Epithelial cell of proximal tubule (primary cell): ENCODE data around the gene FAM210A. TPM values are rescaled to one million over a fixed set of nuclear protein-coding genes. Genes with fewer than 3 reads are reported as not detected.

Experiments used
- DNase-seq: peaks from one replicate; pipeline ENCODE4 v3.0.0-alpha.2; 2011; ENCODE audit warnings: low read depth
- H3K4me3 ChIP-seq: 2 replicates; pipeline ENCODE4 v1.5.1; 2011; ENCODE audit warnings: low read depth, mild to moderate bottlenecking, low read length
- total RNA-seq: library from RNA; depleted of rRNA; stranded (reverse); fragments of >200 nt; gene quantifications from 2 replicates; pipeline ENCODE4 v1.2.3, GENCODE V29; 2015
- TF ChIP-seq, protein P1 (sequence below): conservative IDR thresholded peaks from 2 replicates; pipeline ENCODE4 v1.5.1; 2012; ENCODE audit warnings: low read depth, mild to moderate bottlenecking, low read length

The FAM210A gene
- total RNA-seq, 1 donor from 2014 or later, result 13.4 TPM

DNA sequence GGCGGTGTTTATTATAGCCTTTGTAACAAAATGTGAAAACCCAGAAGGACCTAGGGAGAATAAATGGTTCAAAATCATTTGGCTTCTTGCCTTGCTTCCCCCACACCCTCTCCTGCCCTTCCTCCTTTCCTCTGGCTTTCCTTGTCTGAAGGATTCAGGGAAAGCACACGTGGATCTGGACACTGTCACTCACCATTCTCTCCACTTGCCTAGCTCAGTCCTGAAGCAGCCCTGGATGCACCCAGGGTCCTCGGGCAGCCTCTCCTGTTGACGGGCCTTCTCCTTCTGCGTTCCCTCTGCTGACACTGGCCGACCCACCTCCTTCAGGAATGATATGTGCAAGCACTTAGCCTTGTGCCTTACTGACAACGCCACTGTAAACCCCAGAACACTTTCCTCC, 68.4 kb downstream of the FAM210A start:
- TF ChIP-seq, protein P1, sequence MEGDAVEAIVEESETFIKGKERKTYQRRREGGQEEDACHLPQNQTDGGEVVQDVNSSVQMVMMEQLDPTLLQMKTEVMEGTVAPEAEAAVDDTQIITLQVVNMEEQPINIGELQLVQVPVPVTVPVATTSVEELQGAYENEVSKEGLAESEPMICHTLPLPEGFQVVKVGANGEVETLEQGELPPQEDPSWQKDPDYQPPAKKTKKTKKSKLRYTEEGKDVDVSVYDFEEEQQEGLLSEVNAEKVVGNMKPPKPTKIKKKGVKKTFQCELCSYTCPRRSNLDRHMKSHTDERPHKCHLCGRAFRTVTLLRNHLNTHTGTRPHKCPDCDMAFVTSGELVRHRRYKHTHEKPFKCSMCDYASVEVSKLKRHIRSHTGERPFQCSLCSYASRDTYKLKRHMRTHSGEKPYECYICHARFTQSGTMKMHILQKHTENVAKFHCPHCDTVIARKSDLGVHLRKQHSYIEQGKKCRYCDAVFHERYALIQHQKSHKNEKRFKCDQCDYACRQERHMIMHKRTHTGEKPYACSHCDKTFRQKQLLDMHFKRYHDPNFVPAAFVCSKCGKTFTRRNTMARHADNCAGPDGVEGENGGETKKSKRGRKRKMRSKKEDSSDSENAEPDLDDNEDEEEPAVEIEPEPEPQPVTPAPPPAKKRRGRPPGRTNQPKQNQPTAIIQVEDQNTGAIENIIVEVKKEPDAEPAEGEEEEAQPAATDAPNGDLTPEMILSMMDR, result no peak
- no peak overlapping the region for H3K4me3 ChIP-seq
- DNase-seq, result no peak

DNA sequence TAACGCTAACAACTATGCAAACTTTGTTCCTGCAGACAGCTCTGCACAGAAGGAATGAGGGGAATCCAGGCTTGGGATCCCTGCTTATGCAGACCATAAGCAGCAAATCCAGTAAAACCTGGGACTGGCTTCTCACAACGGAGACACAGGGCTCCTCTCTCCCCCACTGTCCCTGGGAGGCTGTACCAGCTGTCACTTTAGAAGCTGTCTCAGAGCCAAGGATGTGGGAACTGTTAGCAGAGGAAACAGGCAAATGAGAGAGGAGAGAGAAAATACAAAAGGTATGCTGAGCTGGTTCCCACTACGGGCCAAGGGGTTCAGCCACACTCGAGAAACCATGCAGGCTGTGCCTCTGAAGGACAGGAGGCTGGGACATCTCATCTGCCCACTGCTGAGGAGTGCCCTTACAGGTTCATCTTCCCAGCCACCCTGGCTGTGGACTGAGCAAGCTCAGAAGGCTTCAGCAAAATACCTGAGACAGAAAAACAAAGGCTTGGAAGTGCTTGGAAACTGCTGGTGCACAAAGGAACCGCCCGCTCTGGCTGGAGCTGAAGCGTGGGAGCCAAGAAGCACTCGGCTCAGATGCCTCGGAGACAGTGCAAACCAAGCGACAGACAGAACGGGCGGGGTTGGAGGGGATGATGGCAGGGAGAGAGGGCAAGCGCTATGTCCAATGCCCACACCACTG, 72.5 kb downstream of the FAM210A start:
- TF ChIP-seq, protein P1, result no peak
- DNase-seq, result no peak
- no peak overlapping the region for H3K4me3 ChIP-seq

DNA sequence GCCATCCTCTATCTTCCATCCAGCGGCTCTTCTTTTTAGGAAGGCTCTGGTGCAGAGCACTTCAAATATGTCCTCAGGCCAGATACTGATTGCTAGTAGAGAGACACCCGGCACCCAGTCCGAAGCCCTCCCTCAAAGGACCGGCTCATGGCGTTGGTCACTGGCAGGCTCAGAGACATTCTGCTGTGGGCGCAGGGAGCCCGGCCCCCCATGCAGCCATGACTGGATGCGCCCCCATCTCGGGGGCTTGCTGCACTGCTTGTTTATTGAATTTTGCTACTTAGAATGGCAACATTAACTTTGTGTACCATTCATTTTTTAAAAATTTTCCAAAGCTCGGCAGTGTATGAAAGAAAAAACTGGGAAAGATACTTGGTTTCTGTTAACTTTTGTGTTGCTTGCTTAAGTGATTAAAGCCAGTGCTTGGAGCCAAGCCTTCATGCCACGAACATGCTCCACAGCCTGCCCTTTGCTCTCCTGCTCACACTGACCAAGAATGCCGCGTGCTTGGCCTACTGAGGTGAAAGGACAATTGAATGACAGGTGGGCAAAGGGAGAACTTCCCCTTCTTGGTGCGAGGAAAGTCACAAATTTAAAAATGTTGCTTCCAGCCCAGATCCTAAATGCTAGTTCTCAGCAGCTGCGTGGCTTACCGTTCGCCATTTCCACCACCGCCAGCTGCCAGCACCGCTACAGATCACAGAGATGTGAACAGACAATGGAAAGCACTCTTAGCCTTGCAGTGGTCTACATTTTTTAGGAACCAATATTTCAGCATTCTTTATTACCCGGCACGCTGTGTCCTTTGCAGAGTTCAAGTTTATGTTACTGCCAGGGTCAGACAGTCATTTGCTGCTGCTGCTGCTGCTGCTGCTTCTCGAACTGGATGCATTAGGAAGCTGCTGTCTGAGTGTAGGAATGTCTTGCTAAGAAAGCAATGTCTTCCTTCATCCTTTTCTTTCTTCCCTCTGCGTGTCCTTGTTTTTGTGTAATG, 76.7 kb downstream of the FAM210A start:
- no peak overlapping the region for H3K4me3 ChIP-seq
- DNase-seq, result no peak
- TF ChIP-seq, protein P1, result no peak

DNA sequence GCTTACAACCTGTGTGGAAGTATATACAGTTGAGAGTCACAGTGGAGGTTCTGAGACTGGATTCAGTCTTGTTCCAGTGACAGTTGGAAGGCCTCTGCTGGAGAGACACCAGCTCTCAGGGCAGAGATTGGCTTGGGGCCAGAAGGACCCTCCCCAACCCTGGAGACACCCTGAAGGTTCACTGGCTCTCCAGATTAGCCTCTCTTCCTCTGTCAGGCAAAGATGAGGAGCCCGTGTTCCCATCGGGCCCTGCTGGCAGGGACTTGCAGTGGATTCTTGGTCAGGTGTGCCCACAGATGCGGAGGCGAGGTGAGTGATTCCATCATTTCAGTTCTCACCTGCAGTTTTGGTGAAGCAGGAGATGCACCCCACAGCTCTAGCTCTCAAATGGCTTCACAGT, 78.6 kb downstream of the FAM210A start:
- no peak overlapping the region for H3K4me3 ChIP-seq
- TF ChIP-seq, protein P1, result no peak
- DNase-seq, result no peak

DNA sequence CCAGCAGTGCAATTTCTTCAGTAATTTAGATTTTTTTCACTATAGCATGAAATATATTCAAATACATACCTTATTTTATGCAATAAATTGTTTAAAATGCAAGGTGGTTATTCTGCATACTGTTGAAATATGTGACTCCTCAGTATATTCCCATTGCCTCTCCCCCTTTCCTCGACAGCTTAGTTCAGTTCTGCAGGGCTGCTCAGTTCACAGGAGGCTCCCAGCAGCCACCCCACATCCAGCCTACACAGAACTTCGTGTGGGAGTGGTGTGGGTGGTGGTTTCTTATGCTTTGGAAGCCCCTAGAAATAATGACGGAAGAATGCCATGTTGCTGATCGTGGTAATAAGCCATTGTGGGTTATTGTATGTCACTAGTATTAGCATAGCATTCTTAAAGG, 79.7 kb downstream of the FAM210A start:
- DNase-seq, result no peak
- TF ChIP-seq, protein P1, result no peak
- H3K4me3 ChIP-seq, result no peak overlapping the region

DNA sequence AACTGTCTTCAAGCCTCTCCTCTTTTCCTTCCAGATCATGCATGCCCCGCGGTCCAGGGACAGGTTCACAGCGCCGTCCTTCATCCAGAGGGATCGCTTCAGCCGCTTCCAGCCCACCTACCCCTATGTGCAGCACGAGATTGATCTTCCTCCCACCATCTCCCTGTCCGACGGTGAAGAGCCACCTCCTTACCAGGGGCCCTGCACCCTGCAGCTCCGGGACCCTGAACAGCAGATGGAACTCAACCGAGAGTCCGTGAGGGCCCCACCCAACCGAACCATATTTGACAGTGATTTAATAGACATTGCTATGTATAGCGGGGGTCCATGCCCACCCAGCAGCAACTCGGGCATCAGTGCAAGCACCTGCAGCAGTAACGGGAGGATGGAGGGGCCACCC, 81.3 kb downstream of the FAM210A start:
- H3K4me3 ChIP-seq, result no peak overlapping the region
- TF ChIP-seq, protein P1, result no peak
- DNase-seq, result no peak
